LNCAP (cell line): Measurements from ENCODE around the gene NXPH3.

Experiments
- CTCF ChIP-seq: fragments of 450-650 bp; IDR thresholded peaks from 2 replicates; pipeline ENCODE4 v1.5.1; 2017; ENCODE audit warnings: mild to moderate bottlenecking

The NXPH3 gene

GRCh38 chr17:49585422-49586027 lies 9.9 kb downstream of the NXPH3 start:
- TF ChIP-seq CTCF, result peak; percentile 24; the same call in 1 of the 2 replicates

GRCh38 chr17:49587366-49588073 lies 11.8 kb downstream of the NXPH3 start:
- TF ChIP-seq CTCF, result no peak

DNA sequence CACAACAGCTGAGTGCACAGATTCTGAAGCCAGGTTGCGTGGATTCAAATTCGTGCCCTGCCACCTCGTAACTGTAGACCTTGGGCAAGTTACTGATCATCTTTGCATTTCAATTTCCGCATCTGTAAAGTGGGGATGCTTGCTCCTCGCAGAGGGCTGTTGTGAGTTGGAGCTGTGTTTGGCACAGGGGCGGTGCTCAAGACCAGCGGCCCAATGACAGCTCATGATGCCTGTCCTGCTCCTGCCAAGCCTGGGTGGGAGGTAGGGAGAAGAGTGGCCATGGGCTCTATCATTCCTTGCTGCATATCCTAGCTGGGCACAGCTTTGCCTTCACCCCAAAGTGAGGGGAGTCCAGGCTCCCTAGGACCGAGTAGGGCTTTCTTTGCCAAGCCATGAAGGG lies 12.6 kb downstream of the NXPH3 start:
- TF ChIP-seq CTCF, result no peak

DNA sequence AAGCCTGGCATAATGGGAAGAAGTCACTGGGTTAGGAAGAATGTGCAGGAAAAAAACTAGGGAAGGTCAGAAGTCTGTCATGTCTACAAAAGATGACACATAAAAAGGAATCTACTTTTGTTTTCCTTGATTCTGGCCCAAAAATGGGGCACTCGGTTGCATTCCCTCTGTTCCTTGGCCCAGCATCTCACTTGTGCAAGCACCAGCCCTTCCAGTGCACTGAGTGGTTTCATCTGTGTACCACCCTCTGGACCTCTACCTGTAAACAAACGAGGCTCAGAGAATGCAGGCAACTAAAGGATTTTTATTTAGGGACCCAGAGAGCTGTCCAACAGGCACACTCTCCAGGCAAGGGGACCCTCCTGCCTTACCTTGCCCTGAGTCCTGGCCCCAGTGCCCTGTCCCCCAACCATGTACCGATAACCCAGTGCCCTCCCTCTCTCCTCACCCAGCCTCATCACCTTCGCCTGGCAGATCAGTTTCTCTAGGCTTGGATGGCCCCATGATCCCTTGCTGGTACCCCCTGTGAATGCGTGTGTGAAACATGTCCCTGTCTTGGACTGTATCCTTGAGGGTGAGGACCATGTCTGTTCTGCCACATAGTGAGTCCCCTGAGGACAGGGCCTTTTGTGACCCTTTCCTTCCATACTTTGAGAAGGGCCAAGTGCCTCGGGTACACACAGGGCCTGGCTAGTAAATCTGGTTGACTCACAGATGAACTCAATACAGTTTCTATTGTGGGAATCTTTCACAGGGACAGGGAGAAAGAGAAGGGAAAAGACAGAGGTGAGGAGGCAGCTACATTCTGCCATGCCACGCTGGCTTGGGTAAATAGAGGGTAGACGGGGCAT lies 13.3 kb downstream of the NXPH3 start:
- TF ChIP-seq CTCF, result no peak

GRCh38 chr17:49589577-49589927 lies 13.9 kb downstream of the NXPH3 start:
- no peak for TF ChIP-seq CTCF

DNA sequence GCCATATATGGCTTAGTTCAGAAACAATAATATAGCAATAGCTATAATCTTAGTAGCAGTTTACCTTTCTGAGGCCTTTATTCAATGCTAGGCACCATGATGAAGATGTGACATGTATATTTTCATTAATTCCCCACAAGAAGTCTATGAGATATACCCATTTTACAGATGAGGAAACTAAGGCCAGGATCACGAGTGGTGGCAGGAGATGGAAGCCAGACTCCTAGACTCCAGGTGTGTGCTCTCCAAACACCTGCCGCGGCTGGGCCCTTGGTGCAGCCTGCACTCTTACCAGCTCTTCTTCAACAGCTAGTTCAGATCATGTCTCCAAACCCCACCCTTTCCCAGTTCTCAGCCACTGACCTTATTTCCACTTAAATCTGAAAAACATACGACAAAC lies 15.2 kb downstream of the NXPH3 start:
- no peak for TF ChIP-seq CTCF

DNA sequence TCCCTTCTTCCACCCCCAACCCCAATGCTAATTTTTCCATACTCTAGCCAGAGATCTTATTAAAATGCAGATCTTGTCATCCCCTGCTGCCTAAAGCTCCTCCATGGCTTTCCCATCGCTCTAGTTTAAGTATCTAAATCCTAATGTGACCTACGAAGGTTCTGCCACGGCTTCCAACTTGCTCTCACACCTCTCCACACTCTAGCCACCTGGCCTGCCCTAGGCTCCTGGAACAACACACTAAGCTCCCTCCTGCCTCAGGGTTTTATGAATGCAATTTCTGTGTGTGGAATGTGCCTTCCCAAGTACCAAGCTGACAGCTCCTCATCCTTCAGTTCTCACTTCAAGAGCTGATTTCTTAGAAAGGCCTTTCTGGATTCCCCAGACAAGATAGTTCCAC lies 16.6 kb downstream of the NXPH3 start:
- no peak for TF ChIP-seq CTCF
